ENCODE measurements around the gene PCDH17. TPM values are rescaled to one million over a fixed set of nuclear protein-coding genes. Genes with fewer than 3 reads are reported as not detected.
A peak's percentile ranks its signal among the peaks of the same experiment; 100 is the strongest.

PCDH17 gene
- total RNA-seq, 1 donor from 2014 or later = 7.3 TPM

GRCh38 chr13:57698851-57699250 is 67.3 kb downstream of the PCDH17 start:
- intact Hi-C loops (cut with DNase I) = no loop called here
- no peak for DNase-seq (ENCODE audit: low spot score)

- intact Hi-C loops (cut with DNase I) = no loop called here
- DNase-seq (ENCODE audit: low spot score) = no peak
Observed at GRCh38 chr13:57704031-57704430, 72.5 kb downstream of the PCDH17 start.

DNA sequence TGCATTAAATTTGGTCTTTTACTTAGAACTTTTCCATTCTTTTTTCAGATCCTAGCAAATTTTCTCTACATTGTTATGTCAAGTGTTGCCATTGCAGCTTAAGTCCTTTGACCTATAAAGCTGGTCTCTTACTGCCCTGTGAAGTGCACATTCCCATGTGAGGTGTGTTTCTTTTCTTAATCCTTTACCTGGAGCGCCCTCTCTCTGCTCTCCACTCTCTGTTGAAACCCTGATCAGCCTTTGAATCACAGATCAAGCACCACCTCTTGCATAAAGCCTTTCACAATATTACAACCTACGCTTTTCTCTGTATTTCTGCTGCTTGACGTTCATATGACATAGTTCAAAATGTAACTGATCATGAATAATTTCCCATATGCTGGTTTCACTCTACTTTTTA is 84.8 kb downstream of the PCDH17 start:
- no peak for DNase-seq (ENCODE audit: low spot score)
- intact Hi-C loops (cut with DNase I) = no loop called here

DNA sequence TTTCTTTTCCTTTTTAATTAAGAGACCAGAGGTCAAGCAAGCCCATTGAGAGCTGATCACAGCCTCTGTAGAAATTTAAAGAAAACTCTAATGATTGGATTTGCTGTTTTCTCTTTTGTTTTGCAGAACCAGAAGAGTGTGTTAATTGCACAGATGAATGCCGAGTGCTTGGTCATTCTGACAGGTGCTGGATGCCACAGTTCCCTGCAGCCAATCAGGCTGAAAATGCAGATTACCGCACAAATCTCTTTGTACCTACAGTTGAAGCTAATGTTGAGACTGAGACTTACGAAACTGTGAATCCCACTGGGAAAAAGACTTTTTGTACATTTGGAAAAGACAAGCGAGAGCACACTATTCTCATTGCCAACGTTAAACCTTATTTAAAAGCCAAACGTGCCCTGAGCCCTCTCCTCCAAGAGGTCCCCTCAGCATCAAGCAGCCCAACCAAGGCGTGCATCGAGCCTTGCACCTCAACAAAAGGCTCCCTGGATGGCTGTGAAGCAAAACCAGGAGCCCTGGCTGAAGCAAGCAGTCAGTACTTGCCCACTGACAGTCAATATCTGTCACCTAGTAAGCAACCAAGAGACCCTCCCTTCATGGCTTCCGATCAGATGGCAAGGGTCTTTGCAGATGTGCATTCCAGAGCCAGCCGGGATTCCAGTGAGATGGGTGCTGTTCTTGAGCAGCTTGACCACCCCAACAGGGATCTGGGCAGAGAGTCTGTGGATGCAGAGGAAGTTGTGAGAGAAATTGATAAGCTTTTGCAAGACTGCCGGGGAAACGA is 93.1 kb downstream of the PCDH17 start:
- no peak for DNase-seq (ENCODE audit: low spot score)
- intact Hi-C loops (cut with DNase I) = no loop called here

DNA sequence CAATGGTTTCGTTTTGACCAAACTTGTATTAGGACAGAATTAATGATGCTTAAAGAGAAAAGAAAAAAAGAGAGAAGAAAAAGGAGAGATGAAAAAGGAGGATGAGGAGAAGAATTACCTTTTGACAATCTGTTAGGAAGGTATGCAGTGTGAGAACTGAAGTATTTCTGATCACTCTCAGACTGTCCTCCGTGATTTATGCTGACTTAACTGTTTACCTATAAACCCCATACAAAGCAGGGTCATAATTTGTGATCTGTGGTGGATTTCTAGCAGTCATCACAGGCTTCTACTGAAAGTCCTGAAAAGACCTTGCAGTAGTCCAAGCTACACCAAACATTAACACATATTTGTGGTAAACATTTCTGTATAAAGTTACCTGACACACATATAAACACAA is 93.9 kb downstream of the PCDH17 start:
- intact Hi-C loops (cut with DNase I) = no loop called here
- no peak for DNase-seq (ENCODE audit: low spot score)

- intact Hi-C loops (cut with DNase I) = no loop called here
- DNase-seq (ENCODE audit: low spot score) = no peak
Observed at GRCh38 chr13:57726981-57727380, 95.4 kb downstream of the PCDH17 start.

DNA sequence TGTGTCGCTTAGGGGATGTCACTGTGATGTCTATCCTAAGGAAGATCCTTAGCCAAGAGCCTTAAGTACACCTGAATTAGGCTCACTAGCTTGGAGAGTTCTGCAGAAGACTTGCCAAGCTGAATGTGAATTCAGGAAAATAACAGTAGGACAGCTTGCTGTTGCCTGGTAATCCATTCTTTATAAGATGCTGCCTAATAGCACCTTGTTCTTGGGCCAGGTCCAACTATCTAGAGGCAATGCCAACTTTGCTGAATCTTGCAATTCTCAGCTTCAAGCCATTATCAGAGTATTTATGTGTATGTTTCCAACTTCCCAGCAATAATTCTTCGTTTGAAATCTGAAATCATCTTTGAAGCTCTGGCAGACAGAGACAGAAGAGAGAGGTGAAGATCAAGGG is 102.8 kb downstream of the PCDH17 start:
- intact Hi-C loops (cut with DNase I) = no loop called here
- no peak for DNase-seq (ENCODE audit: low spot score)

- intact Hi-C loops (cut with DNase I) = no loop called here
- DNase-seq (ENCODE audit: low spot score) = no peak
Observed at GRCh38 chr13:57739089-57739488, 107.5 kb downstream of the PCDH17 start.

- intact Hi-C loops (cut with DNase I) = no loop called here
- DNase-seq (ENCODE audit: low spot score) = no peak
Observed at GRCh38 chr13:57739543-57740190, 108.1 kb downstream of the PCDH17 start.

DNA sequence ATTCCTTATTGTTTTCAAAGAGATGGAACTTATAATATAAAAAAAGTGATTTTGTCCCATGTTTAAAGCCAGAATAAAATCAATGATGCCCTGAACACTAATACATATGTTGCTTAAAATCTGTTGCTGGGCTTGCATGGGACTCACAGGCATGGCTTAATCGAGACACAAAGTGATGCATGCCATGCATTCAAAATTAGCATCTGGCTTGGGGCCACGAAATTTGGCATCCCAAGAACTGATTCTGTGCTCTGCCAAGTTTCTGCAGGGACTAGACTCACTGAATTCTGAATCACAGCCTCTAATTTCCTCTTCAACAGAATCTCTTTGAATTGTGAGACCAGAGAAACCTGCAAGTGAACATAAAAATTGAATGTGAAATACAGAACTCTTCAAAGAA is 109.2 kb downstream of the PCDH17 start:
- peak; percentile 72 for DNase-seq (ENCODE audit: low spot score)
- intact Hi-C loops (cut with DNase I) = no loop called here

DNA sequence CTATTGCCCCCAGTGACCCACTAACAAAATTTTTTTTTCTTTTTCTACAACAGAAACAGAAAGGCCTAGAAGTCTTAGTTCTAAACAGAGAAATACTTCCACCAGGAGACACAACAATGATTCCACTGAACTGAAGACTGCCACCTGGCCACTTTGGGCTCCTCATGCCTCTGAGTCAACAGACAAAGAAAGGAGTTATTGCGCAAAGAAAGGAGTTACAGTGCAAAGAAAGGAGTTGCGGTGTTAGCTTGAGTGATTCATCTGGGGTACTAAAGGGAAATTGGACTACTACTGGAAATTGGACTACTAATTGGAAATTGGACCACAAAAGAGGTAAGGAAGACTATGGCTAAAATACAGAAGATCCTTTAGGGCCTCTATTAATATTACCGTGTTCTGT is 116.6 kb downstream of the PCDH17 start:
- DNase-seq (ENCODE audit: low spot score) = no peak
- intact Hi-C loops (cut with DNase I) = no loop called here

DNA sequence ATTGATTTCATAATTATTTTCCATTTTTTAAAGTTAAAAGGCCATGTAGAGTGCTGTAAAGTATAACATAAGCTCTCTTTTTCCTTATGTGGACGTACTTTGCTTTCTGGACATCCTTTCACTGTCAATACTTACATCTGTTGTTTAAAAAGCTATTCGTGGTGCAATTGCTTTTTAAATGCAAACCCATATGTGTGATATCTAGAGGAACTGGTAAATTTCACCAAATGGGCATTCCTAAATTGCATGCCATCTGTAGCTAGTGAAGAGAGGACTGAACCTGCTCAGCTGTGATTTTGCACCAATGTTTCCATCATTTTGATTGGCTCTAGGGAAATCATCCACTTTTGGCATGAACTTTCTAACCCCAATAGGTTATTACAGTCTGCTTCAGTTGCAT is 129.4 kb downstream of the PCDH17 start:
- DNase-seq (ENCODE audit: low spot score) = no peak
- intact Hi-C loops (cut with DNase I) = no loop called here

- no peak for DNase-seq (ENCODE audit: low spot score)
- intact Hi-C loops (cut with DNase I) = no loop called here
Observed at GRCh38 chr13:57763689-57764088, 132.1 kb downstream of the PCDH17 start.

Data from cardiac septum (tissue), 1 donor.